K562 (cell line): ENCODE results near the gene NDUFB10. TPM values are rescaled to one million over a fixed set of nuclear protein-coding genes. Genes with fewer than 3 reads are reported as not detected.

Experiments
- FIP1L1 ChIP-seq: fragments of 200-400 bp; formaldehyde crosslinking; IDR thresholded peaks from 2 replicates; pipeline ENCODE4 v1.6.1; 2018; ENCODE audit warnings: mild to moderate bottlenecking, low read depth, low read length; ENCODE audit not compliant: poor library complexity, severe bottlenecking
- GATAD2B ChIP-seq: fragments of 450-650 bp; IDR thresholded peaks from 2 replicates; pipeline ENCODE4 v1.6.1; 2017; ENCODE audit warnings: mild to moderate bottlenecking, borderline replicate concordance
- HSF4 ChIP-seq: fragments of 250-450 bp; sonication (Bioruptor Pico); IDR thresholded peaks from 2 replicates; pipeline ENCODE4 v2.1.2; 2022; ENCODE audit warnings: mild to moderate bottlenecking, moderate library complexity, borderline replicate concordance
- L3MBTL2 ChIP-seq: fragments of 450-650 bp; IDR thresholded peaks from 2 replicates; pipeline ENCODE4 v1.6.1; 2016; ENCODE audit warnings: mild to moderate bottlenecking, moderate library complexity
- MTA1 ChIP-seq: fragments of 450-650 bp; IDR thresholded peaks from 2 replicates; pipeline ENCODE4 v1.6.1; 2017; ENCODE audit warnings: borderline replicate concordance
- NEUROD1 ChIP-seq: fragments of 150-350 bp; IDR thresholded peaks from 2 replicates; pipeline ENCODE4 v1.6.1; 2014; ENCODE audit warnings: borderline replicate concordance, low read length, low read depth; ENCODE audit not compliant: partially characterized antibody
- PRDM10 ChIP-seq: fragments of 450-650 bp; IDR thresholded peaks from 2 replicates; pipeline ENCODE4 v1.6.1; 2018; ENCODE audit not compliant: partially characterized antibody
- RB1 ChIP-seq: fragments of 450-650 bp; IDR thresholded peaks from 2 replicates; pipeline ENCODE4 v1.6.1; 2017; ENCODE audit warnings: low read depth, mild to moderate bottlenecking
- RNF219 ChIP-seq: fragments of 250-450 bp; sonication (Bioruptor Pico); IDR thresholded peaks from 2 replicates; pipeline ENCODE4 v1.5.0; 2022; ENCODE audit warnings: mild to moderate bottlenecking
- SIN3A ChIP-seq, 2 experiments: fragments of 150-350 bp in 1 of 2; IDR thresholded peaks; 2 replicates each; pipeline ENCODE4 v1.6.1; 2011 to 2016; ENCODE audit warnings: borderline replicate concordance in 2 of 2, low read depth in 2 of 2, low read length in 2 of 2, mild to moderate bottlenecking in 2 of 2, moderate library complexity in 2 of 2; ENCODE audit not compliant: control insufficient read depth in 1 of 2
- ZBTB7A ChIP-seq: IDR thresholded peaks from 2 replicates; pipeline ENCODE4 v1.6.1; 2011; ENCODE audit warnings: low read depth, mild to moderate bottlenecking, low read length, moderate library complexity, borderline replicate concordance; ENCODE audit not compliant: control insufficient read depth
- ZNF583 ChIP-seq: fragments of 250-450 bp; sonication (Bioruptor Pico); IDR thresholded peaks from 2 replicates; pipeline ENCODE4 v1.4.0; 2020
- polyA plus RNA-seq, 8 experiments: library from polyadenylated mRNA; depleted of rRNA in 4 of 8; stranded (reverse) in 5 of 8; unstranded in 3 of 8; fragments of >200 nt; fragmentation: Nextera tagmentation in 2 of 8; fragmentation: Illumina TruSeq in 1 of 8; extraction: Ambion mirVana in 2 of 8; extraction: Trizol in 1 of 8; gene quantifications; 2 replicates each; pipeline versions ENCODE4 v1.2.1 to v1.2.3, GENCODE V29; 2011 to 2014; ENCODE audit warnings: inconsistent platforms in 1 of 8, missing spikeins in 1 of 8
- total RNA-seq, 7 experiments: library from RNA; depleted of rRNA in 6 of 7; stranded (reverse); fragments of >200 nt in 6 of 7; fragmentation: Illumina TruSeq in 2 of 7; extraction: Trizol in 2 of 7; gene quantifications; 2 replicates each; pipeline versions ENCODE4 v1.2.1 to v1.2.3, GENCODE V29; 2011 to 2021; ENCODE audit warnings: low replicate concordance in 1 of 7
- TF ChIP-seq, protein P1 (sequence below): sonication (generic); formaldehyde crosslinking; IDR thresholded peaks from 2 replicates; pipeline ENCODE4 v1.8.0; 2022; ENCODE audit warnings: mild to moderate bottlenecking, missing genetic modification reagents
- TF ChIP-seq, protein P2 (sequence below): fragments of 450-650 bp; formaldehyde crosslinking; IDR thresholded peaks from 2 replicates; pipeline ENCODE4 v1.4.0; 2020; ENCODE audit warnings: mild to moderate bottlenecking, moderate library complexity

Gene NDUFB10
- total and polyA plus RNA-seq, 9 of the 15 experiments (the other 6 are each of a cell fraction or from before 2014, with no cell fraction given) = 69.3 to 527 (median 161) TPM

DNA sequence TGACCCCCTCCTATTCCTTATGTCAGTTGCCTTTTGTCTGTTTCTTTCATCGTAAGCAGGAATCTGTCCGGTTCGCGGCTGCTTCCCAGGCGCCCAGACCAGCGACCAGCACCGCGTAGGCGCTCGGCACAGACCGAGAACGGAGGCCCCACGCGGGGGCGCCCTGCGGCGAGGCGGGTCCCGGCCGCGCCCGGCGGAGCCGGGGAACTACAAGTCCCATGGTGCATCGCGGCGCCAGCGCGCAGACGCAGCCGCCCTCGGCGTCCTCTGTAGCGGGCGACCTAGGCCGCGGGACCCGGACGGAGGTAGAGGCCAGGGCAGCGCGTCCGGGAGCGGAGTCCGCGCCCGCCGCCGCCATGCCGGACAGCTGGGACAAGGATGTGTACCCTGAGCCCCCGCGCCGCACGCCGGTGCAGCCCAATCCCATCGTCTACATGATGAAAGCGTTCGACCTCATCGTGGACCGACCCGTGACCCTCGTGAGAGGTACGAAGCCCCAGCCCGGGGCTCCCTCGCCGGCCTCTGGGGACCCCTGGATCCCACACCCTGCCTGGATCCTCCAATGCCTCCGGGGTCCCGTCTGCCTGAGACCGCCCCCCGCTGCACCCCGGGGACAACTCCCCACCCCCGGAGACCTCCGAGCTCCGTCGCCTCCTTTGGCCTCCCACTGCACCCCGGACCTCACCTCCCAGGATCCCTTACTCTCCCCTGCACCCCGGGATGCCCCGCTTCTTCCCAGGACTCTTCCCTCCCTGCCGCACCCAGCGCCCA, at the start of gene NDUFB10 (continued):
- TF ChIP-seq GATAD2B (no peak), RB1 (peak; percentile 98), ZNF583 (CRISPR knock-in tag) (0 out of 2 replicates have a peak, but pooled peaks have one; percentile 54), RNF219 (no peak), L3MBTL2 (peak; percentile 81), NEUROD1 (no peak), FIP1L1 (peak; percentile 98), SIN3A (IDR thresholded peaks at IDR 0.05; ENCODE audit: borderline replicate concordance in 2 of 2, control insufficient read depth in 1 of 2, low read depth in 2 of 2, low read length in 2 of 2) (peak; percentile 68 to 75; a peak in 2 of 4 replicates), PRDM10 (peak; percentile 16), ZBTB7A (peak; percentile 68; the same call in 1 of the 2 replicates), MTA1 (no peak), HSF4 (CRISPR knock-in tag) (no peak)
- TF ChIP-seq, protein P1, sequence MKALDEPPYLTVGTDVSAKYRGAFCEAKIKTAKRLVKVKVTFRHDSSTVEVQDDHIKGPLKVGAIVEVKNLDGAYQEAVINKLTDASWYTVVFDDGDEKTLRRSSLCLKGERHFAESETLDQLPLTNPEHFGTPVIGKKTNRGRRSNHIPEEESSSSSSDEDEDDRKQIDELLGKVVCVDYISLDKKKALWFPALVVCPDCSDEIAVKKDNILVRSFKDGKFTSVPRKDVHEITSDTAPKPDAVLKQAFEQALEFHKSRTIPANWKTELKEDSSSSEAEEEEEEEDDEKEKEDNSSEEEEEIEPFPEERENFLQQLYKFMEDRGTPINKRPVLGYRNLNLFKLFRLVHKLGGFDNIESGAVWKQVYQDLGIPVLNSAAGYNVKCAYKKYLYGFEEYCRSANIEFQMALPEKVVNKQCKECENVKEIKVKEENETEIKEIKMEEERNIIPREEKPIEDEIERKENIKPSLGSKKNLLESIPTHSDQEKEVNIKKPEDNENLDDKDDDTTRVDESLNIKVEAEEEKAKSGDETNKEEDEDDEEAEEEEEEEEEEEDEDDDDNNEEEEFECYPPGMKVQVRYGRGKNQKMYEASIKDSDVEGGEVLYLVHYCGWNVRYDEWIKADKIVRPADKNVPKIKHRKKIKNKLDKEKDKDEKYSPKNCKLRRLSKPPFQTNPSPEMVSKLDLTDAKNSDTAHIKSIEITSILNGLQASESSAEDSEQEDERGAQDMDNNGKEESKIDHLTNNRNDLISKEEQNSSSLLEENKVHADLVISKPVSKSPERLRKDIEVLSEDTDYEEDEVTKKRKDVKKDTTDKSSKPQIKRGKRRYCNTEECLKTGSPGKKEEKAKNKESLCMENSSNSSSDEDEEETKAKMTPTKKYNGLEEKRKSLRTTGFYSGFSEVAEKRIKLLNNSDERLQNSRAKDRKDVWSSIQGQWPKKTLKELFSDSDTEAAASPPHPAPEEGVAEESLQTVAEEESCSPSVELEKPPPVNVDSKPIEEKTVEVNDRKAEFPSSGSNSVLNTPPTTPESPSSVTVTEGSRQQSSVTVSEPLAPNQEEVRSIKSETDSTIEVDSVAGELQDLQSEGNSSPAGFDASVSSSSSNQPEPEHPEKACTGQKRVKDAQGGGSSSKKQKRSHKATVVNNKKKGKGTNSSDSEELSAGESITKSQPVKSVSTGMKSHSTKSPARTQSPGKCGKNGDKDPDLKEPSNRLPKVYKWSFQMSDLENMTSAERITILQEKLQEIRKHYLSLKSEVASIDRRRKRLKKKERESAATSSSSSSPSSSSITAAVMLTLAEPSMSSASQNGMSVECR (CRISPR knock-in tag) = peak; percentile 75
- TF ChIP-seq, protein P2, sequence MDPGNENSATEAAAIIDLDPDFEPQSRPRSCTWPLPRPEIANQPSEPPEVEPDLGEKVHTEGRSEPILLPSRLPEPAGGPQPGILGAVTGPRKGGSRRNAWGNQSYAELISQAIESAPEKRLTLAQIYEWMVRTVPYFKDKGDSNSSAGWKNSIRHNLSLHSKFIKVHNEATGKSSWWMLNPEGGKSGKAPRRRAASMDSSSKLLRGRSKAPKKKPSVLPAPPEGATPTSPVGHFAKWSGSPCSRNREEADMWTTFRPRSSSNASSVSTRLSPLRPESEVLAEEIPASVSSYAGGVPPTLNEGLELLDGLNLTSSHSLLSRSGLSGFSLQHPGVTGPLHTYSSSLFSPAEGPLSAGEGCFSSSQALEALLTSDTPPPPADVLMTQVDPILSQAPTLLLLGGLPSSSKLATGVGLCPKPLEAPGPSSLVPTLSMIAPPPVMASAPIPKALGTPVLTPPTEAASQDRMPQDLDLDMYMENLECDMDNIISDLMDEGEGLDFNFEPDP = no peak
